Esophagus muscularis mucosa (tissue), 4 donors: ENCODE results near the gene ORMDL1.

Source experiments
- EP300 ChIP-seq: sonication (generic); formaldehyde crosslinking; IDR thresholded peaks from one replicate; pipeline ENCODE4 v1.6.1; 2017; ENCODE audit warnings: antibody characterized with exemption
- POLR2AphosphoS5 ChIP-seq, 2 donors: sonication (generic); formaldehyde crosslinking; IDR thresholded peaks; one replicate each; pipeline ENCODE4 v1.6.1; 2017; ENCODE audit warnings: antibody characterized with exemption in 2 of 2
- TF ChIP-seq, protein P1 (sequence below), 3 experiments: fragments of 200-600 bp in 2 of 3; fragments of 450-650 bp in 1 of 3; sonication (generic) in 2 of 3; IDR thresholded peaks; one replicate each; pipeline ENCODE4 v1.5.1; 2017 to 2019; ENCODE audit warnings: antibody characterized with exemption in 3 of 3, mild to moderate bottlenecking in 2 of 3, moderate library complexity in 1 of 3

- TF ChIP-seq, protein P1, sequence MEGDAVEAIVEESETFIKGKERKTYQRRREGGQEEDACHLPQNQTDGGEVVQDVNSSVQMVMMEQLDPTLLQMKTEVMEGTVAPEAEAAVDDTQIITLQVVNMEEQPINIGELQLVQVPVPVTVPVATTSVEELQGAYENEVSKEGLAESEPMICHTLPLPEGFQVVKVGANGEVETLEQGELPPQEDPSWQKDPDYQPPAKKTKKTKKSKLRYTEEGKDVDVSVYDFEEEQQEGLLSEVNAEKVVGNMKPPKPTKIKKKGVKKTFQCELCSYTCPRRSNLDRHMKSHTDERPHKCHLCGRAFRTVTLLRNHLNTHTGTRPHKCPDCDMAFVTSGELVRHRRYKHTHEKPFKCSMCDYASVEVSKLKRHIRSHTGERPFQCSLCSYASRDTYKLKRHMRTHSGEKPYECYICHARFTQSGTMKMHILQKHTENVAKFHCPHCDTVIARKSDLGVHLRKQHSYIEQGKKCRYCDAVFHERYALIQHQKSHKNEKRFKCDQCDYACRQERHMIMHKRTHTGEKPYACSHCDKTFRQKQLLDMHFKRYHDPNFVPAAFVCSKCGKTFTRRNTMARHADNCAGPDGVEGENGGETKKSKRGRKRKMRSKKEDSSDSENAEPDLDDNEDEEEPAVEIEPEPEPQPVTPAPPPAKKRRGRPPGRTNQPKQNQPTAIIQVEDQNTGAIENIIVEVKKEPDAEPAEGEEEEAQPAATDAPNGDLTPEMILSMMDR (IDR thresholded peaks at IDR 0.05): no peak
- TF ChIP-seq EP300: no peak
- TF ChIP-seq POLR2AphosphoS5 (IDR thresholded peaks at IDR 0.05): no peak
Observed at GRCh38 chr2:189729430-189729829, 54.7 kb downstream of the ORMDL1 start.
